RKO (cell line): ENCODE results near the gene DTHD1.

Experiments used
- DNase-seq: peaks from one replicate; pipeline ENCODE4 v3.0.0-alpha.2; 2016; ENCODE audit warnings: low spot score

The DTHD1 gene

DNA sequence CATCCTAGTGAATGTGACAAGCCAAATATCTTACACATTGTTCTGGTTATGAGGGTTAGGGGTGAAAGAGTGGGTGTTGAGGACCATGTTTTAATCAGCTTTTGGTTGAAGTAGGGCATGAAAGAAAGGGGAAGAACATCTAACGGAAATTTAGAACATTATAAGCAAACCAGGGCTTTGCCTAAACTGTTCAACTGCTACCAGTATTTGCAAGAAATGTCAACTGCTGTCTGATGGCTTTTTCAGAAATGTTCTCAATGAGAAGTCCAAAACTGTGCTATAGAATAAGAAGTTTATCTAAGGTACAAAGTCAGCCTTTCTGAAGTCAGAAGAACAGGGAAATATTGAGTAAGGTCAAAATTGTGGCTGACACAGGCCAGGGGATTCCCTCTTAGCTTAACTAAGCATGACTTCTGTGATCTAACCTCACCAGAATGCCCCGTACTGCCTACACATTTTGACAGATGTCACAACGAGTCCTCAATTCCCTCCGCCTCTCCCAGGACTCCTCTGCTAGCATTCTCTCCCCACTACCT lies 67.1 kb downstream of the DTHD1 start:
- DNase-seq = no peak

DNA sequence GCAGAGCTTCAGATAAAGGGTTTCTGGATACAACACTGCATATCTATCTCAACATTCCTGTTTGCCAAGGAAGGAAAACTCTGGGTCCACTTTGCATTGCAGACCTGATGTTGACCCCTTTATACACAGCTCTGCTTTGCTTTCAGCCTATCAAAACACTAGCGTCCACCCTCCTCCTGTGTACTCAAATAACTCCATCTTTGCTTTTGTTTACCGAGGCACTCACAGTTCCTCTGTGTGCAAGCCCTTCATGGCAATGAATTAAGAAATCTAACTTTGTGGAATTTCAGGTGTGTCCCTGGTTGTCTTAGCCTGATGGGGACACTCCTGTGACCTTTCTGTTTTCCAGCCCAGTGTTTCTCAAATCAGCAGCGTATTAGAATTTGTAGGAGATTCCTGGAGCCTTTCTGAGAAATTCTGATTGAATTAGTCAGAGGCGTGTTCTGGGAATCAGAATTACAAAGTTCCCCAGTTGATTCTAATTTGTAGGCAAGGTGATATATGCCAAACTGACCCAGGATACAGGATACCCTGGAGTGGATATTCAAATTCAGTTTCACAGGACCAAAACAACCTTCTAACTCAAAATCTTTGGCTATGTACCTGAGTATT lies 68.6 kb downstream of the DTHD1 start:
- no peak for DNase-seq

DNA sequence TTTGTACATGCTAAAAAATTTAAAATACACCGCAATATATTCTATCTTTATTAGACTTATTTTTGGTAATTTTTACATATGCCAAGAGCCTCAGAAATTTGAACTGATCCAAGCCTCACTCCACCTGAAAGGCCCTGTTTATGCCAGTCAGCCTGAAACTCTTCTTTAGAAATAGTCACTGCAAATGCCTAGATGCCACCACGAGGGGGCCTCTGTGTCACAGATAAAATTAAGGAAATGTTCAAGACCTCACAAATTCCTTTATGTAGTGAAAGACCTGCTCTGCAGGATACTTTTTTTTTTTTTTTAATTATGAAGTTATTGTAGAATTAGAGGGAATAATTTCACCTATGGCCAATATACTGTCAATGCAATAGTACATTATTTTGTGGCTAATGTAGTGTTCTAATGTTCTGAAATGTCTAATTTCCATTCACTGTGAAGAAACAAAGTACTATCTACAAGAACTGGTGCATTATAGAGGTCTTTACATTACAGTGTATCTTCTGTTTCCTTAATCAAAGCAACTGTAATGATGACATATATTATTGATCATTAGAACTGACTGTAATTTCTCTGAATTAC lies 69.8 kb downstream of the DTHD1 start:
- peak; percentile 71 for DNase-seq

DNA sequence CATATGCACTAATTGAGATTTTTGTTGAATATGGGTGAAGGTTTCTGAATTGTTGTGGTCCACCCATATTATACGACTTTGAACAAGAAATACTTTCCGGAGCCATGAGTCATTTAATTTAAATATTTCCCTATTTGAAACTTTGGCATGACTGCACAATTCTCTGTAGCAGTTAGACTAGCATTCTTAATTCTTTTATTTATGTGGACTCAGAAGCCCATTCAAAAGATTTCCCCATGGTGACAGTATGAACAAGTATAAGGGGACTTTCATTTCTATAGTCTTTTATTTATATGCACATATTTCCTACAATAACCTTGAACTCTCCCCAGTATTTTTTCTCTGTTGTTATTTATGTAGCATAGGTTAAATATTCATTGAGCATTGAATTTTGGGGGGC lies 72.6 kb downstream of the DTHD1 start:
- no peak for DNase-seq

DNA sequence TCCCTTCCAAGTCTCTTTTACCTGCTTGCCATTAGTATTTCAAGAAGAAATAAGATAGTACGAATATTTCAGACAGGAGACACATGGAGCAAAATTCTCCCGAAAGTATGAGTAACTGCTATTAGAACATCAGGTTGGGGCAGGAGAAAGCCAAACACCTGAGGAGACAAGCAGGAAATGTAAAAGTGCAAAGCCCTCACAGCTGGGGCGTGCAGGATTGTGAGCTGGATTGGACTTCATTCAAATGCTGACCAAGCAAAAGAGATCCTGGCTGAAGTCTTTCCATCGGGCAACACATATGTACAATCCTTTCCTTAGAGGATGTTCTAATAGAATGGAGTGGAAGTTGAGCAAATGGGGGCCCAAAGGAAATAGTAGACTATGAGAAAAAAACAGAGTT lies 76.8 kb downstream of the DTHD1 start:
- no peak for DNase-seq

DNA sequence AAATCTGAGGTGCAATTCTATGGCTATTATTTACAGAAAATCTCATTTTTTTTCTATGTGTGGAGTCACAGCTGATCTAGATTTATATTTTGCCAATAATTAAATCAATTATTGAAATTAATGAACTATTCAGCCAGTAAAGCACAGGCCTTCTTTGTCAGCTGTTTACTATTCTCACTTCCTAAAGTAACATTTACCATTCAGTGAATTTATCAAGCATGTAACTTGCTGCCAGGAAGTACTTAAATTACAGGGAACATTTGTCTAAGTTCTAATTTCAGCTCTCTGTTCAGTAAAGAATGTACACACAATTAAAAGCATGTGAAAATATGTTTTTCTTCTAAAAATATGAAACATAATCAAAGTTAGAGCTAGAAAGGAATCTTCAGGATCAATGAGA lies 79.3 kb downstream of the DTHD1 start:
- DNase-seq = no peak

DNA sequence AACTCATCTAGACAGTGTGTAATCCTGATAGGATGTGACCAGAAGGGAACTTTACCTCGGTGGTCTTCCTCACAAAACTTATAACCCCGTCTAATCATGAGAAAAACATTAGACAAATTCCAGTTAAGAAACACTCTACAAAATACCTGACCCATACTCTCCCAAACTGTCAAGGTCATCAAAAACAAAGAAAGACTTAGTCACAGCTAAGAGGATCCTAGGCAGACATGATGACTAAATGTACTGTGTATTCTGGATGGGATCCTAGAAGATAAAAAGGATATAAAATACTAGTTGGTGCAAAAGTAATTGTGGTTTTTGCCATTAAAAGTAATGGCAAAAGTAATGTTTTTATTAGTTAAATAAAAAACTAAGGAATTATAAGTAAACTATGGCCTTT lies 81.6 kb downstream of the DTHD1 start:
- DNase-seq = no peak

DNA sequence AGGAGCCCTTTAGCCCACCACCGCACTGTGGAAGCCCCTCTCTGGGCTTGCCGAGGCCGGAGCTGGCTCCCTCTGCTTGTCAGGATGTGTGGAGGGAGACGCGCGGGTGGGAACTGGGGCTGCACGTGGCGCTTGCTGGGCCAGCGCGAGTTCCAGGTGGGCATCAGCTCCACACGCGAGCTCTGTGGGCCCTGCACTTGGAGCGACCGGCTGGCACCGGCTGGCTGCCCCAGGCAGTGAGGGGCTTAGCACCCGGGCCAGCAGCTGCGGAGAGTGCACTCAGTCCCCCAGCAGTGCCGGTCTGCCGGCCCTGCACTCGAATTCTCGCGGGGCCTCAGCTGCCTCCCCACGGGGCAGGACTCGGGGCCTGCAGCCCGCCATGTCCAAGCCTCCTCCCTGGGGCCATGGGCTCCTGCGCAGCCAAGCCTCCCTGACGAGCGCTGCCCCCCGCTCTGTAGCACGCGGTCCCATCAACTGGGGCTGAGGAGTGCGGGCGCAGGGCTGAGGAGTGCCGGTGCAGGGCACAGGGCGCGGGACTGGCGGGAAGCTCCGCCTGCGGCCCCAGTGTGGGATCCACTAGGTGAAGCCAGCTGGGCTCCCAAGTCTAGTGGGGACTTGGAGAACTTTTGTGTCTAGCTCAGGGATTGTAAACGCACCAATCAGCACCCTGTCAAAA lies 93.6 kb downstream of the DTHD1 start:
- no peak for DNase-seq

DNA sequence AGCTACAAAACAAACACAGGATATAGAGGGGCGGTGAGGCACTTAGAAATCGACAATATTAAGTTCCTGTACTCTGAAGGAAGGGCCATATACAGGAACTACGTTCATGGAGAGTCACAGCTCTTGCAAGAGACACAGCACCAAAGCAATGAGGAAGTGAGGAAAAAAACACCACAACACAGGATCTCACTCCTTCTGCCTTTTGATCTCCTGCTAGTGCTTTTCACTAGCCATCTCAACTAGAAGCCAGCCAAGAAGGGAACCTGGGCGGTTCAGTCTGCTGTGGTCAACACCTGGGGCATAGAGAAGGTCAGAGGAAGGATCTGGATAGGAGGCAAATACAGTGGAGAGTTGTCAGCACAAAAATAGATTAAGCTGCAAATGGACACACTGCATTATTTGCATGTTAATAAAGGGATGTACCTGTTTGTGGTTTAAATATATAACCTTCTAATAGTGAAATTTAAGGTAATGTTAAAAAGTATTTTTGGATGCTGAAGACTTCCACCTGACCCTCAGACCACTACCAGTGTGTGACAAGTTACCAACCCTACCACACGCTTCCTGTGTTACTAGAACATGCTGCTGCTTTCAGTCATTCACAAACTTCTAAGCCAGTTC lies 104.6 kb downstream of the DTHD1 start:
- DNase-seq = no peak

DNA sequence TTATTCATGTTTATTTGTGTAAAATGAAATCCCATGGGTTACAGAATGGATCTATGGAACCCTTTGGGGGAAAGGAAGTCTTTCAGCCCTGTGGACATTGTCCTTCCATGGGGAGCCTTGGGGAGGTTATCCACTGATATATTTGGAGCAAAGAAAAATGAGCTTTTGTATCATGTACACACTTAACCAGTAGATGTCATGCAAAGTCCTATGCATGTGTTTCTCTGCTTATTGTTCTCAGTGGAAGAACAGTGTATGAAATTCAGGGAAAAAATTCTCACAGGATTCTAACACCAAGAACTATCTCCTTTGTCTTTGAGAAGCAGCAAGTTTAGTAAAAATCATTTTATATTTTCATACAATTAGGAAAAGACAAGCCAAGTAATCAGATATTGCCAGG lies 105.3 kb downstream of the DTHD1 start:
- peak; percentile 29 for DNase-seq

DNA sequence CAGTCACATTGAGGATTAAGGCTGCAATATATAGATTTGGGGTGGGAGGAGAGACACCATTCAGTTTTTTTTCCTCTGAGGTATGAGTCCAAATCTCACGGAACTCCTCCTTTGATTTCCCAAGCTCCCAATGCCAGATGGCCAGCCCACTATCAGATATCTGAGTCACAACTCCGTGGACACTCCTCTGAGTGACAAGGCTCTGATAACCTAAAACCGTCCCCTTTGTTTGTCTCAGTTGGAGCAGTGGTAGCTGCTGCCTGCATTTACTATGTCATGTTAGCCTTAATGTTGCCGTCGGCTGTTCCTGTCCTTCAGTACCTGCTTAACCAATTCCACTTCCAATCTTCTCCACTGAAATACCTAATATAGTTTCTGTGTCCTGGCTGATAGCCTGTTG lies 107.3 kb downstream of the DTHD1 start:
- no peak for DNase-seq

DNA sequence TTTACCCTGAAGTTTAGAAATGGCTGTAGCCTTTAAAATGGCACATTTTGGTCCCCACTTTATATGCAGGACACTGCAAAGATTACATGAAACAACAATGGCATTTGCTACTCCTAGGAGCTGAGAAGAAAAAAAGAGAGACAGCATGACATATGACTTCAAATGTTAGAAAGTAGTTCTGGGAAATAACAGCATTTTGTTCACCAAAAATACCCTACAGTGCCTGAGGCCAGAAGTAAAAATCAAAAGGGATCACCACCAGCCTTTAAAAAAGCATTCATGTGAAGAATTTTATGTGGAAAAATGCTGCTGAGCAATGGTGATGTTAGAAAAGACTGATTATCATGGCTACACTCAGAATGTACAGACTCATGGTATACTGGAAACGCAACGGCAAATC lies 110.0 kb downstream of the DTHD1 start:
- DNase-seq = no peak

DNA sequence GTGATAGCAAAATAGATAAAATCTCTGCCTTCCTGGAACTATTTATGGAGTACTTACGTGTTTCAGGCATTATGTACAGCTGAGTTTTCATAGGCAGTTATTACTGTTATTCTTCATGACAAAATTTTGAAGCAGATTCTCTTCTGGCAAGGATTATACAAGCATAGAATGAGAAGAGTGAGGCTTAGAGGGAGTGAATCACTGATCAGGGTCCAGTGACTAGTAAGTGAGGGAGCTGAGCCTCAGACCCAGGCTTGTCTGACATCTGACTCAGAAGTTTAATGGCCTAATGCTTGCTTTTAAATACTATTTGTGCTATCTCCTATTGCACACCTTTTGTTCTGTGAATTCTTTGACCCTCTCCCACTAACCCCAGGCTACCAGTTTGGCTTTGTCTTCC lies 110.6 kb downstream of the DTHD1 start:
- DNase-seq = peak; percentile 51

DNA sequence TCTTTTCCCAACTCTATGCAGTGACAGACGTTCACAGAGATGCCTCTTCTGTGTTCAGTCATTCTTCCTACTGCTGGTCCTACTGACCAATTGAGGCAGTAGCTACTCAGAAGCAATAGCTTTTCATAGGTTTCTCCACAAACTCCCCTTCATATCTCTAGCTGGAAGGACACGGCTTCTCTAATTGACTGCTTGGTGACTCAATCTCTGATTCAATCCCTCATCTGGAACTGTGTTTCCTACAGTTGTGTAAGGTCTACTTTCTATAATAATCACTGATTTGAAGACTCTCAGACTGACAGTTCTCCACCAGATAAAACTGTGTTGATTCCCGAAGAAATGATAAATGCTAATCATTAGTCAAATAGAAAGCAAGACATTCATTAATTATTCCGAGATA lies 111.5 kb downstream of the DTHD1 start:
- DNase-seq = peak; percentile 8
